HCT116 (cell line): ENCODE measurements around the gene SEMA3C. TPM values are rescaled to one million over a fixed set of nuclear protein-coding genes. Genes with fewer than 3 reads are reported as not detected.

Experiments used
- ATAC-seq: fragments of 200-7000 bp; cut with Tn5 transposase; 2 replicates; pipeline ENCODE4 v1.9.1; 2020; ENCODE audit warnings: mild to moderate bottlenecking, moderate library complexity
- BruUV-seq: library from RNA; stranded (reverse); fragments of 400-500 nt; replicated peaks from 2 replicates; lab custom pipeline; 2021; lab: Mats Ljungman, UMichigan
- CTCF ChIA-PET: fragments of 300-600 bp; sonication (Branson Sonifier 250); formaldehyde crosslinking; loops from one replicate; lab custom pipeline; 2021; ENCODE audit warnings: antibody characterized with exemption; lab: Charles Lee
- POLR2A ChIA-PET: fragments of 300-600, 350-600 bp; sonication (Branson Sonifier 250); formaldehyde crosslinking; loops from one replicate; lab custom pipeline; 2021; ENCODE audit warnings: antibody characterized with exemption; lab: Charles Lee
- RAD21 ChIA-PET, 2 experiments: fragments of 300-600 bp; sonication (Branson Sonifier 250); formaldehyde crosslinking; loops; one replicate each; lab custom pipeline; 2023; ENCODE audit warnings: low total read pairs in 2 of 2; ENCODE audit not compliant: uncharacterized antibody in 2 of 2, unreplicated experiment in 2 of 2, low non-redundant PET in 1 of 2; lab: Charles Lee
- DNase-seq: peaks from one replicate; pipeline ENCODE4 v3.0.0-alpha.2; 2010; ENCODE audit warnings: low read depth, low spot score
- H2AFZ ChIP-seq: fragments of 200-600 bp; shearing (Covaris generic), sonication (generic); 2 replicates; pipeline ENCODE4 v1.6.1; 2017; ENCODE audit warnings: low read depth, mixed run types, mixed read lengths, antibody characterized with exemption, low read length; ENCODE audit not compliant: poor library complexity, severe bottlenecking
- H3K27ac ChIP-seq: 2 replicates; pipeline ENCODE4 v1.5.1; 2012; ENCODE audit warnings: low read depth, low read length
- H3K27me3 ChIP-seq: fragments of 200-600 bp; sonication (generic); 2 replicates; pipeline ENCODE4 v1.6.1; 2016; ENCODE audit warnings: mixed run types, low read length, mixed read lengths; ENCODE audit not compliant: insufficient read depth
- H3K36me3 ChIP-seq, 2 experiments: fragments of 200-500 bp in 1 of 2; fragments of 200-600 bp in 1 of 2; sonication (Bioruptor generic) in 1 of 2; sonication (generic) in 1 of 2; 2 replicates each; pipeline versions ENCODE4 v1.5.1 to v1.6.1; 2014 to 2016; ENCODE audit warnings: low read length in 2 of 2, inconsistent platforms in 1 of 2, mixed read lengths in 1 of 2, mixed run types in 1 of 2; ENCODE audit not compliant: insufficient read depth in 2 of 2, control insufficient read depth in 1 of 2
- H3K4me1 ChIP-seq, 2 experiments: fragments of 200-600 bp in 1 of 2; sonication (generic) in 1 of 2; 2 replicates each; pipeline versions ENCODE4 v1.5.1 to v1.6.1; 2012 to 2017; ENCODE audit warnings: low read length in 2 of 2, inconsistent platforms in 1 of 2, mild to moderate bottlenecking in 1 of 2, mixed read lengths in 1 of 2, mixed run types in 1 of 2, moderate library complexity in 1 of 2; ENCODE audit not compliant: insufficient read depth in 2 of 2, control insufficient read depth in 1 of 2
- H3K4me2 ChIP-seq: fragments of 200-600 bp; sonication (generic); 2 replicates; pipeline ENCODE4 v1.6.1; 2017; ENCODE audit warnings: mixed run types, low read length, mixed read lengths
- H3K4me3 ChIP-seq, 2 experiments: fragments of 200-600 bp in 1 of 2; sonication (generic) in 1 of 2; replicated peaks in 1 of 2; 2 replicates each; pipeline ENCODE4 v1.5.1; 2011 to 2016; ENCODE audit warnings: low read length in 2 of 2, control low read depth in 1 of 2, low read depth in 1 of 2, mild to moderate bottlenecking in 1 of 2, mixed read lengths in 1 of 2, mixed run types in 1 of 2
- H3K79me2 ChIP-seq: fragments of 200-600 bp; sonication (generic); 2 replicates; pipeline ENCODE4 v1.6.1; 2017; ENCODE audit warnings: mild to moderate bottlenecking, mixed run types, low read length, moderate library complexity, mixed read lengths; ENCODE audit not compliant: insufficient read depth
- H3K9ac ChIP-seq: fragments of 200-600 bp; sonication (generic); 2 replicates; pipeline ENCODE4 v1.6.1; 2016; ENCODE audit warnings: low read length, mixed read lengths
- H3K9me2 ChIP-seq: fragments of 200-600 bp; sonication (generic), shearing (Covaris generic); 2 replicates; pipeline ENCODE4 v1.6.1; 2017; ENCODE audit warnings: mixed run types, mild to moderate bottlenecking, moderate library complexity; ENCODE audit not compliant: insufficient read depth
- H3K9me3 ChIP-seq, 2 experiments: fragments of 200-500 bp in 1 of 2; fragments of 200-600 bp in 1 of 2; sonication (Bioruptor generic) in 1 of 2; sonication (generic) in 1 of 2; 2 replicates each; pipeline ENCODE4 v1.6.1; 2014 to 2017; ENCODE audit warnings: low read length in 2 of 2, mixed read lengths in 2 of 2, inconsistent platforms in 1 of 2, low read depth in 1 of 2, mild to moderate bottlenecking in 1 of 2, mixed run types in 1 of 2, moderate library complexity in 1 of 2; ENCODE audit not compliant: control insufficient read depth in 1 of 2, insufficient read depth in 1 of 2
- H4K20me1 ChIP-seq: fragments of 200-600 bp; sonication (generic), shearing (Covaris generic); 2 replicates; pipeline ENCODE4 v1.6.1; 2017; ENCODE audit warnings: mixed run types, mild to moderate bottlenecking, moderate library complexity; ENCODE audit not compliant: insufficient read depth
- CEBPB ChIP-seq: IDR thresholded peaks from 2 replicates; pipeline ENCODE4 v1.6.1; 2012; ENCODE audit warnings: low read depth
- ELF1 ChIP-seq: IDR thresholded peaks from 2 replicates; pipeline ENCODE4 v1.6.1; 2012; ENCODE audit warnings: low read depth, borderline replicate concordance
- EZH2 ChIP-seq: fragments of 200-600 bp; sonication (generic); IDR thresholded peaks from 2 replicates; pipeline ENCODE4 v1.6.1; 2017; ENCODE audit warnings: antibody characterized with exemption, mixed run types
- EZH2phosphoT487 ChIP-seq: fragments of 200-600 bp; IDR thresholded peaks from 2 replicates; pipeline ENCODE4 v1.6.1; 2018; ENCODE audit warnings: antibody characterized with exemption, borderline replicate concordance
- POLR2A ChIP-seq: IDR thresholded peaks from 2 replicates; pipeline ENCODE4 v1.7.0; 2011; ENCODE audit warnings: borderline replicate concordance; ENCODE audit not compliant: insufficient read depth, insufficient read length; ENCODE audit errors: extremely low read depth
- RAD21 ChIP-seq: IDR thresholded peaks from 2 replicates; pipeline ENCODE4 v1.6.1; 2012; ENCODE audit warnings: low read depth, mild to moderate bottlenecking
- REST ChIP-seq: IDR thresholded peaks from 2 replicates; pipeline ENCODE4 v1.6.1; 2012; ENCODE audit warnings: low read depth
- SP1 ChIP-seq: IDR thresholded peaks from 2 replicates; pipeline ENCODE4 v1.6.1; 2012; ENCODE audit warnings: low read depth
- SRF ChIP-seq: IDR thresholded peaks from 2 replicates; pipeline ENCODE4 v1.6.1; 2012; ENCODE audit warnings: low read depth
- YY1 ChIP-seq: IDR thresholded peaks from 2 replicates; pipeline ENCODE4 v1.6.1; 2011; ENCODE audit warnings: low read length, low read depth, moderate library complexity, mild to moderate bottlenecking; ENCODE audit not compliant: insufficient replicate concordance; ENCODE audit errors: extremely low read depth
- ZFX ChIP-seq: fragments of 450-650 bp; IDR thresholded peaks from 2 replicates; pipeline ENCODE4 v1.6.1; 2017
- intact Hi-C: fragments of 100-400 bp; cut with micrococcal nuclease; formaldehyde crosslinking; loops from 2 replicates; pipeline ENCODE4 v1.10.0; 2022
- total RNA-seq: library from RNA; stranded (reverse); gene quantifications from one replicate; pipeline ENCODE4 v1.2.1, GENCODE V29; 2021; ENCODE audit not compliant: unreplicated experiment
- TF ChIP-seq, protein P1 (sequence below), 3 experiments: fragments of 200-600 bp in 1 of 3; sonication (generic) in 1 of 3; IDR thresholded peaks in 2 of 3; conservative IDR thresholded peaks in 1 of 3; 2 replicates each; pipeline ENCODE4 v1.5.1; 2012 to 2017; ENCODE audit warnings: low read depth in 2 of 3, low read length in 2 of 3, antibody characterized with exemption in 1 of 3, borderline replicate concordance in 1 of 3, control low read depth in 1 of 3, mild to moderate bottlenecking in 1 of 3, mixed read lengths in 1 of 3, mixed run types in 1 of 3, moderate library complexity in 1 of 3; ENCODE audit not compliant: insufficient read depth in 1 of 3

Gene SEMA3C
- total RNA-seq, 1 experiment from 2014 or later: 25.3 TPM

GRCh38 chr7:80770675-80771081 lies 148.2 kb downstream of the SEMA3C start:
- Histone ChIP-seq H3K27ac (no peak overlapping the region), H2AFZ (no peak overlapping the region), H3K9me3 (no peaks in the 10 kb centered on the region), H3K9ac (no peak overlapping the region), H3K36me3 (no peaks in the 10 kb centered on the region), H4K20me1 (no peaks in the 10 kb centered on the region), H3K4me1 (peaks cover 8 to 25% of the 10 kb centered on the region in 2 experiments; a peak in 3 of 4 replicates), H3K4me2 (peak overlapping the region; percentile 8; the same call in 1 of the 2 replicates), H3K9me2 (no peaks in the 10 kb centered on the region), H3K4me3 (no peak overlapping the region), H3K79me2 (no peaks in the 10 kb centered on the region), H3K27me3 (no peaks in the 10 kb centered on the region)
- ATAC-seq: 0 out of 2 replicates have a peak, but pooled peaks have one; percentile 46
- ChIA-PET POLR2A (no interaction called here), RAD21 (no interaction called here), CTCF (no interaction called here)
- intact Hi-C loops: no loop called here
- TF ChIP-seq REST (no peak), YY1 (no peak), RAD21 (no peak), ZFX (no peak), EZH2 (no peak), ELF1 (no peak), SRF (no peak), POLR2A (no peak), EZH2phosphoT487 (no peak), CEBPB (no peak), SP1 (no peak)
- TF ChIP-seq, protein P1, sequence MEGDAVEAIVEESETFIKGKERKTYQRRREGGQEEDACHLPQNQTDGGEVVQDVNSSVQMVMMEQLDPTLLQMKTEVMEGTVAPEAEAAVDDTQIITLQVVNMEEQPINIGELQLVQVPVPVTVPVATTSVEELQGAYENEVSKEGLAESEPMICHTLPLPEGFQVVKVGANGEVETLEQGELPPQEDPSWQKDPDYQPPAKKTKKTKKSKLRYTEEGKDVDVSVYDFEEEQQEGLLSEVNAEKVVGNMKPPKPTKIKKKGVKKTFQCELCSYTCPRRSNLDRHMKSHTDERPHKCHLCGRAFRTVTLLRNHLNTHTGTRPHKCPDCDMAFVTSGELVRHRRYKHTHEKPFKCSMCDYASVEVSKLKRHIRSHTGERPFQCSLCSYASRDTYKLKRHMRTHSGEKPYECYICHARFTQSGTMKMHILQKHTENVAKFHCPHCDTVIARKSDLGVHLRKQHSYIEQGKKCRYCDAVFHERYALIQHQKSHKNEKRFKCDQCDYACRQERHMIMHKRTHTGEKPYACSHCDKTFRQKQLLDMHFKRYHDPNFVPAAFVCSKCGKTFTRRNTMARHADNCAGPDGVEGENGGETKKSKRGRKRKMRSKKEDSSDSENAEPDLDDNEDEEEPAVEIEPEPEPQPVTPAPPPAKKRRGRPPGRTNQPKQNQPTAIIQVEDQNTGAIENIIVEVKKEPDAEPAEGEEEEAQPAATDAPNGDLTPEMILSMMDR (IDR thresholded peaks at IDR 0.05 in 2 of 3, conservative IDR thresholded peaks at IDR 0.05 in 1 of 3; ENCODE audit: borderline replicate concordance in 1 of 3, insufficient read depth in 1 of 3, low read depth in 2 of 3, low read length in 2 of 3): no peak
- no peak for DNase-seq
- no TSS peak for BruUV-seq
